PC-9 (cell line): ENCODE measurements around the gene UNC119B. TPM values are rescaled to one million over a fixed set of nuclear protein-coding genes. Genes with fewer than 3 reads are reported as not detected.

Experiments
- BruUV-seq: library from RNA; stranded (reverse); fragments of 400-500 nt; replicated peaks from 2 replicates; lab custom pipeline; 2021; lab: Mats Ljungman, UMichigan
- CTCF ChIA-PET: fragments of 300-600 bp; sonication (Branson Sonifier 250); formaldehyde crosslinking; loops from one replicate; lab custom pipeline; 2022; ENCODE audit warnings: antibody characterized with exemption; lab: Charles Lee
- POLR2A ChIA-PET: fragments of 300-600 bp; sonication (Branson Sonifier 250); formaldehyde crosslinking; loops from one replicate; lab custom pipeline; 2022; ENCODE audit warnings: antibody characterized with exemption; ENCODE audit not compliant: unreplicated experiment; lab: Charles Lee
- DNase-seq, 2 experiments: peaks; one replicate each; pipeline versions ENCODE4 v3.0.0 to v3.0.0-alpha.2; 2015 to 2022; ENCODE audit warnings: mixed read lengths in 1 of 2
- H2AFZ ChIP-seq: fragments of 200-600 bp; sonication (generic); 2 replicates; pipeline ENCODE4 v1.8.1; 2017; ENCODE audit warnings: antibody characterized with exemption
- H3F3A ChIP-seq: fragments of 200-600 bp; sonication (generic); 2 replicates; pipeline ENCODE4 v1.8.1; 2017; ENCODE audit warnings: antibody characterized with exemption, mild to moderate bottlenecking, low read depth; ENCODE audit not compliant: insufficient read depth
- H3K27ac ChIP-seq: fragments of 200-600 bp; sonication (generic); 2 replicates; pipeline ENCODE4 v1.6.1; 2016; ENCODE audit warnings: mixed run types
- H3K27me3 ChIP-seq: fragments of 200-600 bp; sonication (generic); 2 replicates; pipeline ENCODE4 v1.6.1; 2016; ENCODE audit warnings: low read depth, mixed run types; ENCODE audit not compliant: insufficient read depth
- H3K36me3 ChIP-seq: fragments of 200-600 bp; sonication (generic); 2 replicates; pipeline ENCODE4 v1.6.1; 2016; ENCODE audit warnings: low read depth, mixed run types
- H3K4me1 ChIP-seq: fragments of 200-600 bp; sonication (generic); replicated peaks from 2 replicates; pipeline ENCODE4 v1.6.1; 2016; ENCODE audit warnings: mixed run types; ENCODE audit not compliant: insufficient read depth
- H3K4me2 ChIP-seq: fragments of 200-600 bp; sonication (generic); 2 replicates; pipeline ENCODE4 v1.6.1; 2017; ENCODE audit warnings: mixed run types
- H3K4me3 ChIP-seq: fragments of 200-600 bp; sonication (generic); 2 replicates; pipeline ENCODE4 v1.6.1; 2016; ENCODE audit warnings: mixed run types
- H3K79me2 ChIP-seq: fragments of 200-600 bp; sonication (generic); 2 replicates; pipeline ENCODE4 v1.6.1; 2017; ENCODE audit warnings: low read depth, mixed run types
- H3K9me2 ChIP-seq: fragments of 200-600 bp; sonication (generic); 2 replicates; pipeline ENCODE4 v1.8.1; 2017; ENCODE audit warnings: mild to moderate bottlenecking; ENCODE audit not compliant: insufficient read depth
- H3K9me3 ChIP-seq: fragments of 200-600 bp; sonication (generic); 2 replicates; pipeline ENCODE4 v1.8.1; 2016; ENCODE audit warnings: low read depth; ENCODE audit not compliant: insufficient read depth
- H4K20me1 ChIP-seq: fragments of 200-600 bp; sonication (generic); 2 replicates; pipeline ENCODE4 v1.8.1; 2017; ENCODE audit not compliant: insufficient read depth
- EZH2 ChIP-seq: fragments of 200-600 bp; sonication (generic); IDR thresholded peaks from 2 replicates; pipeline ENCODE4 v1.8.0; 2017; ENCODE audit warnings: antibody characterized with exemption, low read depth
- intact Hi-C: fragments of 100-400 bp; cut with micrococcal nuclease; formaldehyde crosslinking; loops from one replicate; pipeline ENCODE4 v1.10.0; 2022; ENCODE audit not compliant: unreplicated experiment
- total RNA-seq: library from RNA; stranded (reverse); gene quantifications from 2 replicates; pipeline ENCODE4 v1.2.3, GENCODE V29; 2021
- TF ChIP-seq, protein P1 (sequence below): fragments of 200-600 bp; sonication (generic); conservative IDR thresholded peaks from 2 replicates; pipeline ENCODE4 v1.6.1; 2017; ENCODE audit warnings: mixed run types, antibody characterized with exemption, mild to moderate bottlenecking, moderate library complexity

UNC119B gene
- total RNA-seq, 1 experiment from 2014 or later = 25.9 TPM

DNA sequence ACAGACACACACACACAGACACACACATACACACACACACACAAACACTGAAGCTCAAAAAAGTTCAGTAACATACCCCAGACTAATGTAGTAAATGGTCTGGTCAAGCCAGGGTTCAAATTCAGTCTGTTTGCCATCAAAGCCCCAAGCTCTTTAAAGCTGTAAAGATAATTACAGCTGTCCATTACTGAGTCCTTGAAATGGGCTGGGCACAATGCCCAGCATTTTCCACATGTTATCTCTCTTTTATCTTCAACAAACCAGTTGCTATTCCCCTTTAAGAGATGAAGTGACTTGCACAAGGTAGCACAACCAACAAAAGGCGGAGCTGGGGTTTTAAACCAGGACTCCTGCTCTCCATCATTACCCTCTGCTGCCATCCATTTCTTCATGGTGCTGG is 7.6 kb upstream of the UNC119B start:
- no peak overlapping the region for H3K4me3 ChIP-seq
- no TSS peak for BruUV-seq
- DNase-seq = no peak
- no peaks in the 10 kb centered on the region; the same call in 1 of the 2 replicates for H3K4me1 ChIP-seq
- H3K27me3 ChIP-seq = no peaks in the 10 kb centered on the region
- CTCF ChIA-PET = interaction anchor here (1.0 kb wide), 1 partner anchor 53 kb away, joined by 5 read pairs; no protein-coding TSS in a partner anchor
- POLR2A ChIA-PET = no interaction called here
- no peaks in the 10 kb centered on the region for H3K9me3 ChIP-seq
- H3F3A ChIP-seq = no peaks in the 10 kb centered on the region
- no peaks in the 10 kb centered on the region for H4K20me1 ChIP-seq
- TF ChIP-seq, protein P1, sequence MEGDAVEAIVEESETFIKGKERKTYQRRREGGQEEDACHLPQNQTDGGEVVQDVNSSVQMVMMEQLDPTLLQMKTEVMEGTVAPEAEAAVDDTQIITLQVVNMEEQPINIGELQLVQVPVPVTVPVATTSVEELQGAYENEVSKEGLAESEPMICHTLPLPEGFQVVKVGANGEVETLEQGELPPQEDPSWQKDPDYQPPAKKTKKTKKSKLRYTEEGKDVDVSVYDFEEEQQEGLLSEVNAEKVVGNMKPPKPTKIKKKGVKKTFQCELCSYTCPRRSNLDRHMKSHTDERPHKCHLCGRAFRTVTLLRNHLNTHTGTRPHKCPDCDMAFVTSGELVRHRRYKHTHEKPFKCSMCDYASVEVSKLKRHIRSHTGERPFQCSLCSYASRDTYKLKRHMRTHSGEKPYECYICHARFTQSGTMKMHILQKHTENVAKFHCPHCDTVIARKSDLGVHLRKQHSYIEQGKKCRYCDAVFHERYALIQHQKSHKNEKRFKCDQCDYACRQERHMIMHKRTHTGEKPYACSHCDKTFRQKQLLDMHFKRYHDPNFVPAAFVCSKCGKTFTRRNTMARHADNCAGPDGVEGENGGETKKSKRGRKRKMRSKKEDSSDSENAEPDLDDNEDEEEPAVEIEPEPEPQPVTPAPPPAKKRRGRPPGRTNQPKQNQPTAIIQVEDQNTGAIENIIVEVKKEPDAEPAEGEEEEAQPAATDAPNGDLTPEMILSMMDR = no peak
- TF ChIP-seq EZH2 = no peak
- no peak overlapping the region for H2AFZ ChIP-seq
- no peaks in the 10 kb centered on the region for H3K36me3 ChIP-seq
- H3K79me2 ChIP-seq = no peaks in the 10 kb centered on the region
- H3K27ac ChIP-seq = no peak overlapping the region
- H3K9me2 ChIP-seq = no peaks in the 10 kb centered on the region
- H3K4me2 ChIP-seq = no peak overlapping the region
- intact Hi-C loops = no loop called here

DNA sequence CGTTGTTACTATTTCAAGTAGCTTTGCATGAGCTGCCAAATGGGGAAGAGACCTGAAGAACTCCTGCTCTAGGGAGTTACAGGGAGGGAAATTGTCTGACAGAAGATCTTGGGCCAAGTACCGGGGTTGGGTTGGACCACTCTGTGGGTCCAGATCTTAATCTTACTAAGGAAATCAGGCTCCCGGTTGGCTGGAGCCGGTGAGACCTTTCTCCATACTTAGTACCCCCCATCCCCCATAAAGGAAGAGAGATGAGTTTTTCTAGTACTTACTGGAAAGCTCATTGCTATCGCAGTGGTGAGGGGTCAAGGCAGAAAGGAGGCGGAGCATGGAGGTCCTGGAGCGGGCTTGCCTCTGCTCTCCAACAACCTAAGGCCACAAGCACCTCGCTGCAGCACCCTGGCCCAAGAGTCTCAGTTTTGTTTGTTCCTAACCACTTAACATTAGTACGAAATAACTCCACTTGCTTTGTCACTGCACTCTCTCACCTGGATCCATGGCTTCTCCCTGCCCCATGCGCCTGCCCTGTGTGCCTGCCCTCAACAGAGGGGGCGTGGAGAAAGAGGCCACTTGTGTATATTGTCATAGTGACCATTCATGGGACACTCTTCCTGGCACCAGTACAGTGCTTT is 6.8 kb upstream of the UNC119B start:
- H4K20me1 ChIP-seq = no peaks in the 10 kb centered on the region
- intact Hi-C loops = no loop called here
- H3K27me3 ChIP-seq = no peaks in the 10 kb centered on the region
- CTCF ChIA-PET = interaction anchor here (1.0 kb wide), 1 partner anchor 54 kb away, joined by 5 read pairs; no protein-coding TSS in a partner anchor
- no peaks in the 10 kb centered on the region; the same call in 1 of the 2 replicates for H3K4me1 ChIP-seq
- no peaks in the 10 kb centered on the region for H3K9me3 ChIP-seq
- no peaks in the 10 kb centered on the region for H3F3A ChIP-seq
- no peak overlapping the region for H3K4me2 ChIP-seq
- POLR2A ChIA-PET = no interaction called here
- no peak for DNase-seq
- H3K36me3 ChIP-seq = no peaks in the 10 kb centered on the region
- no peak overlapping the region for H3K27ac ChIP-seq
- TF ChIP-seq, protein P1 = no peak
- TF ChIP-seq EZH2 = no peak
- H2AFZ ChIP-seq = no peak overlapping the region
- H3K9me2 ChIP-seq = no peaks in the 10 kb centered on the region
- H3K4me3 ChIP-seq = no peak overlapping the region
- H3K79me2 ChIP-seq = no peaks in the 10 kb centered on the region
- no TSS peak for BruUV-seq

DNA sequence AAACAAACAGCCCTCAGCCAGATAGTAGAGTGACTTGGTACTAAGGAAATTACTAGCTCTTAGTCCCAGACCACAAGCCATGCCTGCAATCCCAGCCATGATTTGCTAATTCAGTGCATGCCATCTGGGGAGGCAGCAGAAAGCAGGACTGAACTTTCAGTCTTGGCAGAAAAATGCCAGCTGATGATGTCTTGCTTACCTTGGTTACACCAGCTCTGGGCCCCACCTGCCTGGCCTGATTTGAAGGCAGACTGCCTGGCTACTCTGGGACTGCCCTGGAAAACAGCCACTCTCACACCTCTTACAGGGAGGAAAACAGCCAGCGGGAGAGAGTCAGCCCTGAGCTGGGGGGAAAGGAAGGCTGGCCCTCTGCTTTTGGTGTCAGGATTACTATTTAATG is 4.6 kb upstream of the UNC119B start:
- Histone ChIP-seq H4K20me1 (no peaks in the 10 kb centered on the region), H3K4me1 (no peaks in the 10 kb centered on the region; the same call in 1 of the 2 replicates), H3K27me3 (no peaks in the 10 kb centered on the region), H3K36me3 (no peaks in the 10 kb centered on the region), H3F3A (peaks cover 8% of the 10 kb centered on the region; the same call in 1 of the 2 replicates), H3K9me3 (no peaks in the 10 kb centered on the region), H3K9me2 (no peaks in the 10 kb centered on the region), H3K79me2 (no peaks in the 10 kb centered on the region), H2AFZ (no peak overlapping the region), H3K4me3 (no peak overlapping the region), H3K4me2 (no peak overlapping the region), H3K27ac (no peak overlapping the region)
- BruUV-seq = no TSS peak
- DNase-seq = no peak
- CTCF ChIA-PET = interaction anchor here (0.6 kb wide), 2 partner anchors 16 to 461 kb away, joined by 3 read pairs; no protein-coding TSS in a partner anchor
- POLR2A ChIA-PET = no interaction called here
- intact Hi-C loops = no loop called here
- TF ChIP-seq, protein P1 = no peak
- no peak for TF ChIP-seq EZH2
